Glutamatergic neuron (in vitro differentiated cells): ENCODE measurements around the gene PPFIBP1. TPM values are rescaled to one million over a fixed set of nuclear protein-coding genes. Genes with fewer than 3 reads are reported as not detected.
"Not testable (repeated sequence)": the region's sequence is repeated elsewhere in the genome, so short reads cannot be mapped to it uniquely, and the experiment has no call there.

ENCODE experiments used
- DNase-seq: peaks from one replicate; pipeline ENCODE4 v3.0.0; 2022
- H3K27ac Mint-ChIP-seq: one replicate; pipeline ENCODE4 v1.8.0; 2020; ENCODE audit warnings: mild to moderate bottlenecking, mixed read lengths, inconsistent platforms; ENCODE audit not compliant: unreplicated experiment
- H3K27me3 Mint-ChIP-seq: one replicate; pipeline ENCODE4 v1.8.0; 2020; ENCODE audit warnings: mild to moderate bottlenecking, moderate library complexity, mixed read lengths, inconsistent platforms; ENCODE audit not compliant: unreplicated experiment
- H3K36me3 Mint-ChIP-seq: one replicate; pipeline ENCODE4 v1.8.0; 2020; ENCODE audit warnings: mild to moderate bottlenecking, mixed read lengths, inconsistent platforms; ENCODE audit not compliant: unreplicated experiment
- H3K4me1 Mint-ChIP-seq: one replicate; pipeline ENCODE4 v1.8.0; 2020; ENCODE audit warnings: mild to moderate bottlenecking, low read depth, mixed read lengths, inconsistent platforms; ENCODE audit not compliant: unreplicated experiment
- H3K4me3 Mint-ChIP-seq: one replicate; pipeline ENCODE4 v1.8.0; 2020; ENCODE audit warnings: mild to moderate bottlenecking, mixed read lengths, inconsistent platforms; ENCODE audit not compliant: unreplicated experiment
- H3K9me3 Mint-ChIP-seq: one replicate; pipeline ENCODE4 v1.8.0; 2020; ENCODE audit warnings: mild to moderate bottlenecking, moderate library complexity, mixed read lengths, inconsistent platforms; ENCODE audit not compliant: unreplicated experiment
- total RNA-seq: library from RNA; stranded (reverse); fragmentation: NEBNext Ultra II Directional; extraction: Animal tissue kit (Norgen Biotek cat#: 25700); gene quantifications from one replicate; pipeline ENCODE4 v1.2.1, GENCODE V29; 2021; ENCODE audit not compliant: unreplicated experiment
- TF ChIP-seq, protein P1 (sequence below): fragments of 200-600 bp; sonication (generic); IDR thresholded peaks from one replicate; pipeline ENCODE4 v1.5.0; 2021; ENCODE audit not compliant: partially characterized antibody, unreplicated experiment

Gene PPFIBP1
- total RNA-seq, 1 donor from 2014 or later, result 43.0 TPM

DNA sequence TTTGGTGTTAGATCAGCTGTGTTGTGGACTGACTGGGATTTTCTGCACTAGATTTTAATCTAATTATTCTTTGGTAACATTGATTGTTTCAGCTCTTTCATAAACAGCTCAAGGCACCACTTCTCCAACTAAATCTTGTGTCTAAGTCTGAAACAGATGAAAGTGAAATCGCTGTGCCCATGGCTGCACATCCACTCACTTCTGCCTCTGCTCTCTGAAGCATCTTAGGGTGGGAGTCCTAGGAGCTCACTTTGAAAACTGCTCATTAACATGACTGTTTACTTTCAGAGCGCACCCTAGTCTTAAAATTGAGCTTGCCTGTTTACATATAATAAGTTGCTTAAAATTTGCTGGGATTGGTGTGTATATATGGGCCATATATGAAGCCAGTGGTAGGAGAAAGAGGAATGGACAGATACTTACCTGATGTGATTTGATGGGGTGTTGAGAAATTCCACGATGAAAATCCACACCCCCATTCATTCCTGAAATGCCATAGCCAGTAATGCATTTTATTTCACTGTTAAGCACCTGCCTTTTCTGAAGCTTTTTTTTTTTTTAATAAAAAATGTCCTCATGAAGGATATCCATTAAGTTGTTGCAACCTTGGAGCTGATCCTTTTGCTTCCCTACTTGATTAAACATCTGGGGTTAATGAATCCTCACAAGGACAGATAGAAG is 52.8 kb downstream of the PPFIBP1 start:
- H3K4me1 Mint-ChIP-seq, result peaks cover 3% of the 10 kb centered on the region
- TF ChIP-seq, protein P1, sequence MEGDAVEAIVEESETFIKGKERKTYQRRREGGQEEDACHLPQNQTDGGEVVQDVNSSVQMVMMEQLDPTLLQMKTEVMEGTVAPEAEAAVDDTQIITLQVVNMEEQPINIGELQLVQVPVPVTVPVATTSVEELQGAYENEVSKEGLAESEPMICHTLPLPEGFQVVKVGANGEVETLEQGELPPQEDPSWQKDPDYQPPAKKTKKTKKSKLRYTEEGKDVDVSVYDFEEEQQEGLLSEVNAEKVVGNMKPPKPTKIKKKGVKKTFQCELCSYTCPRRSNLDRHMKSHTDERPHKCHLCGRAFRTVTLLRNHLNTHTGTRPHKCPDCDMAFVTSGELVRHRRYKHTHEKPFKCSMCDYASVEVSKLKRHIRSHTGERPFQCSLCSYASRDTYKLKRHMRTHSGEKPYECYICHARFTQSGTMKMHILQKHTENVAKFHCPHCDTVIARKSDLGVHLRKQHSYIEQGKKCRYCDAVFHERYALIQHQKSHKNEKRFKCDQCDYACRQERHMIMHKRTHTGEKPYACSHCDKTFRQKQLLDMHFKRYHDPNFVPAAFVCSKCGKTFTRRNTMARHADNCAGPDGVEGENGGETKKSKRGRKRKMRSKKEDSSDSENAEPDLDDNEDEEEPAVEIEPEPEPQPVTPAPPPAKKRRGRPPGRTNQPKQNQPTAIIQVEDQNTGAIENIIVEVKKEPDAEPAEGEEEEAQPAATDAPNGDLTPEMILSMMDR, result no peak
- no peak overlapping the region for H3K4me3 Mint-ChIP-seq
- H3K27ac Mint-ChIP-seq, result no peak overlapping the region
- H3K36me3 Mint-ChIP-seq, result no peaks in the 10 kb centered on the region
- no peaks in the 10 kb centered on the region for H3K27me3 Mint-ChIP-seq
- H3K9me3 Mint-ChIP-seq, result peaks cover 3% of the 10 kb centered on the region
- no peak for DNase-seq

DNA sequence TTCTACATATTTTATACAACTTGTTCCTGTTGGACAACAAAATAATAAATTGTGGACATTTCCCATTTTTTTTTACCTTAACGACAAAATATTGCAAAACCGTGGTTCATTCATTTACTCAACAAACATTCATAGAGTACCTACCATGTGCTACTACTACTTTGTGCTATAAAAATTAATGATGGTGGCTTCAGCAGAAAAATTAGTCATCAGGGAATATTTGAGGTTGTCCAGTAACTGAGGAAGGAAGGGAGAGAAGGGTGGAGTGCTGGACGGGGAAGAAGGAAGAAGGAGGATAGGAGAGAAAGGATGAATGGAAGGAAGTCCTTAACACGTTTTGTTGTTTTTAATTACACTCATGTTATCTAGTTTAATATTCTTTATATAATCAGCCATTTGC is 53.7 kb downstream of the PPFIBP1 start:
- Mint-ChIP-seq H3K9me3 (peaks cover 3% of the 10 kb centered on the region), H3K27ac (no peak overlapping the region), H3K4me1 (peaks cover 6% of the 10 kb centered on the region), H3K27me3 (no peaks in the 10 kb centered on the region), H3K4me3 (no peak overlapping the region), H3K36me3 (no peaks in the 10 kb centered on the region)
- TF ChIP-seq, protein P1, result no peak
- no peak for DNase-seq

DNA sequence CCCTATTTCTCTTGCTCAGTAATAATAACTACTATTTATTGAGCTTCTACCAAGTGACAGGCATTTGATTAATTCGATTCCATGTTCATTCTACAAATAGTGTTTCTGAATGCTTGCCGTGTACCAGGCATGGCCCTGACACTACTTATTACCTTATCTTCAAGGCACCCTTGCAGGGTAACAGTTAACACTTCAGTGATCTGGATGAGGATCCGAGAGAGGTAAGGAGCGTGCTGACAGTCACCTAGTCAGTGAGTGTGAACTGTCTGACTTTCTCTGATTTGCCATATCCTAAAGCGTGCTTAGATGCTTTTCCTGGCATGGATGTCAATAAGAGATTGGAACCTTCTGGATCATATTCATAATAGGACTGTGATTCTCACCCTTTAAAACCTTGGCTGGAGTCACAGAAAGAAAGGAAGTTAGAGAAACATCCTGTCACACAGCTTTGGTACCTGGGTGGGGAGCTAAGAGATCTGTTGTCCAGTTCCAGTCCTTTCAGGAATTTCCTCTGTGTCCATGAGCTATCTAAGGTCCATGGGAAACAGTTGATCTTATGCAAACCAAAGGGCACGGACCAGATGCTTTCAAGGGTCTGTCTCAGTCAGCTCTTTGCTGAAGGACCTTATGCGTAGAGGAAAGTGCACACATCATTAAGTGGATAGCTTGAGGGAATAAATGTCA is 54.8 kb downstream of the PPFIBP1 start:
- no peaks in the 10 kb centered on the region for H3K27me3 Mint-ChIP-seq
- H3K27ac Mint-ChIP-seq, result no peak overlapping the region
- H3K4me1 Mint-ChIP-seq, result peaks cover 8% of the 10 kb centered on the region
- peaks cover 3% of the 10 kb centered on the region for H3K9me3 Mint-ChIP-seq
- H3K36me3 Mint-ChIP-seq, result no peaks in the 10 kb centered on the region
- TF ChIP-seq, protein P1, result no peak
- no peak overlapping the region for H3K4me3 Mint-ChIP-seq
- DNase-seq, result no peak

DNA sequence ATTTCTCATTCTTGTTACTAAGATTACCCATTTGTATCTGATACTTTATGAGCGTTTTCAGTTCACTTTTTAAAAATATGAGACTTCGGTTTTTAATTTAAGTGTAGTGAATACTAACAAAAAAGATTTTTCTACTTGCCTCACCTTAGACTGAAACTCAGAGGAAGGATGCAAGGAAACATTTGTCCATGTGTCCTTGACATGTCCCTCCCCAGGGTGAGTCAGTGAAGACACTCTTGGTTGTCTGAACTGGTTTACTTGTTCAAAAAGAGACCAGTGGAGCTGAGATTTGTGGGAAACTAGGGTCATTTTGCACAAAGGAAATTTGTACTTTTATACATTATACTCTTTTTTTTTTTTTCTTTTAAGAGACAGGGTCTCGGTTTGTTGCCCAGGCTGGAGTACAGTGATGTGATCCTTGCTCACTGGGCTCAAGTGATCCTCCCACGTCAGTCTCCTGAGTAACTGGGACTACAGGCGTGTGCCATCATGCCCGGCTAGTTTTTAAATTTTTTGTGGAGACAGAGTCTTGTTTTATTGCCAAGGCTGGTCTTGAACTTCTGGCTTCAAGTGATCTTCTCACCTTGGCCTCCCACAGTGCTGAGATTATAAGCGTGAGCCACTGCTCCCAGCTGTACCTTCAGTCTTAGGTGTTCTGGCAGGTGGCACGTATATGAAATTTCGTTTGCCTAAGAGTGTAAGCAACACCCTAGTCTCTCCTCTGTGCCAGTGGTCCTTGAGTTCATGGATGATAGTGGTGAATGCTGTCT is 56.7 kb downstream of the PPFIBP1 start:
- DNase-seq, result no peak
- peaks cover 12% of the 10 kb centered on the region for H3K4me1 Mint-ChIP-seq
- H3K27ac Mint-ChIP-seq, result no peak overlapping the region
- no peaks in the 10 kb centered on the region for H3K27me3 Mint-ChIP-seq
- TF ChIP-seq, protein P1, result no peak
- H3K4me3 Mint-ChIP-seq, result no peak overlapping the region
- peaks cover 1% of the 10 kb centered on the region for H3K9me3 Mint-ChIP-seq
- no peaks in the 10 kb centered on the region for H3K36me3 Mint-ChIP-seq

DNA sequence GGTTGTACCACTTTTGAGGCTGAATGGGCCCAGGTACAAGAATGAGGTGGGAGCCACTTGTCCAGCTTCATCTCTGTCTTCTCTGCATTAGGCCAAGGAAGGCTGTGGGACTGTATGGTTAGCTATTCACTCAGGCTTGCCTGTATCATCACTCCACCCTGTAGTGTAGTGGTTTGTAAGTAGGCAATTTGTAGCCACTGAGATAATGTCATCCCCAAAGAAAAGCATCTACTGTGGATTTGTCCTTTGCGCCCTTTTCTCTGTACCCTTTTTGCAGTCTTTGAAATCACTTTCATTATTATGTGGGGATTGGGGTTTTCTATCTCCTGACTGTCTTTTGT is 57.3 kb downstream of the PPFIBP1 start:
- not testable (repeated sequence) for H3K27ac Mint-ChIP-seq, H3K27me3 Mint-ChIP-seq, H3K36me3 Mint-ChIP-seq, H3K4me3 Mint-ChIP-seq, H3K9me3 Mint-ChIP-seq, H3K4me1 Mint-ChIP-seq, DNase-seq

DNA sequence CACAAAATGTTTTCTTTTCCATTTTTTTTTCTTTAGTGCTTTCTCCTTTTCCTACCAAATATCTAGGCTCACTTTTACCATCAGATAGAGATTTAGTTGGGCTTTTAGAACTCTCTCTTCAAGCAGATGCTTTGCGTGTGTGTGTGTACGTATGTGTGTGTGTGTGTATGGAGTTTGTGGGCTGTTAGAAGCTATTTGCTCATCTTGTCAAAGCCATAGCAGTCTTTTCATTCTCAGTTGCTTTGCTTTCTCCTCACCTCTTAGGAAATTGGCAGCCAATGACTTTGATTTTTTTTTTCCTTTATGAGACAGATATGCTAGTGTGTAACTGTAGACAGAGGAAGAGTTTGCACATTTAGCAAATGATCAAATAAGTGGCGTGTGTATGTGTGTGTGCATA is 57.8 kb downstream of the PPFIBP1 start:
- not testable (repeated sequence) for H3K4me3 Mint-ChIP-seq, H3K36me3 Mint-ChIP-seq, DNase-seq, H3K27ac Mint-ChIP-seq, H3K4me1 Mint-ChIP-seq, H3K27me3 Mint-ChIP-seq, H3K9me3 Mint-ChIP-seq

DNA sequence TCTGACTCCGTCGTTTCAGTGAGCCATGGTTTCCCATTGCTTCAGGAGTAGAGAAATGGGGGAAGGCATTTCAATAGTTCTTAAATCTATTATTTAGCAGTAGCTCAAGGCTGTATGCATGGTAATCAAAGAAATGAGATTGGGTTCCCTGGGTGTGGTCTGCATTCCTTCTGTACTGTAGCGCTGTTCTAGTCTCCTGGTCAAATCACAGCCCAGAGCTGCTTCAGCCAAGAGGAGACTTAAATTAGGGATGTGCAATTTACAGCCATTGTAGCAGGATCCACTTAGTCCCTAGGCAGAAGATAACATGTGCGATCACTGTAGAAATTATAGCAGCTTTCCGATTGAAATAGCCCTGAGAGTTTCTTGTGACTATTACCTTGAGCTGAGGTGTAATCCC is 58.4 kb downstream of the PPFIBP1 start:
- H3K9me3 Mint-ChIP-seq, result not testable (repeated sequence)

More for the DNA sequence above, 58.4 kb downstream of the PPFIBP1 start:
- H3K4me1 Mint-ChIP-seq, H3K27me3 Mint-ChIP-seq, DNase-seq, H3K27ac Mint-ChIP-seq, H3K4me3 Mint-ChIP-seq, H3K36me3 Mint-ChIP-seq: not testable (repeated sequence)
